ENCODE data around the gene RASL11A. TPM values are rescaled to one million over a fixed set of nuclear protein-coding genes. Genes with fewer than 3 reads are reported as not detected.

Gene RASL11A, protein sequence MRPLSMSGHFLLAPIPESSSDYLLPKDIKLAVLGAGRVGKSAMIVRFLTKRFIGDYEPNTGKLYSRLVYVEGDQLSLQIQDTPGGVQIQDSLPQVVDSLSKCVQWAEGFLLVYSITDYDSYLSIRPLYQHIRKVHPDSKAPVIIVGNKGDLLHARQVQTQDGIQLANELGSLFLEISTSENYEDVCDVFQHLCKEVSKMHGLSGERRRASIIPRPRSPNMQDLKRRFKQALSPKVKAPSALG
- total RNA-seq = 0.94 TPM

DNA sequence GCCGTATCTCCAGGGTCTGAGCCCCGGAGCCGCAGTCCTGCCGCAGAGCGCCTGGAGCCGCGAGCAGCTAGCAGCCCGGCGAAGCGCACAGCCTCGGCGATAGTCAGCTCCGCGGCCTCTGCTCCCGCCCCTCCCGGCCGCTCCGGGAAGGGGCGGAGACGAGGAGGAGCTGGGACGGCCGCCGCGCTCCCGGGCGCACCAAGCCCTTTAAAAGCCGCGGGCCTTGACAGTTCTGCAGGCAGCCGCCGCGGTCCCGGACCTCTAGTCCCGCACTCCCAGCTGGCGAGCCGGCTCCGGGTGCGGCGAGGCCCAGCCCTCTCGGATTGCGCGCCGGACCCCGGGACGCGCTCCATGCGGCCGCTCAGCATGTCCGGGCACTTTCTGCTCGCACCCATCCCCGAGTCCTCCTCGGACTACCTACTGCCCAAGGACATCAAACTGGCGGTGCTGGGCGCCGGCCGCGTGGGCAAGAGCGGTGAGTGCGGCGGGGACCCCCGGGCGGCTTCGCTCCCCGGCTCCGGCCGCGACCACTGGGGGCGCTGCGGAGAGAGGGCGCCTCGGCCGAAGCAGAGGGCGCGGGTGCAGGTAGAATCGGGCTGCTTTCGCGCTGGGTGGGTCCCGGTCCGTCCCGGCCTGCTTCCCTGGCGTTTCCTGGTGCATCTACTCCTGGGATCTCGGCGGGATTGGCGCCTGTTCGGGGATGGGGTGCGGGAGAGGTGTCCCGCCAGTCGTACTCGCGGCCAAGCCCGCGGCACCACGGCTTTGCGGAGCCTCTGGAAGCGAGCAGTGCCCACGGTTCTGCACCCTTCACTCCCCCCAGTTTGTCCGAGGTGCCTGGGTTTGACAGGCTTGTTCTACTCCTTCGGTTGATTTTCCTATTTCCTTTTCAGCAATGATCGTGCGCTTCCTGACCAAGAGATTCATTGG is at the start of gene RASL11A:
TSS of gene RASL11A (plus strand) at position 237 of the 927 bp plus-strand sequence. CDS start at position 352, 115 bp downstream.

DNA sequence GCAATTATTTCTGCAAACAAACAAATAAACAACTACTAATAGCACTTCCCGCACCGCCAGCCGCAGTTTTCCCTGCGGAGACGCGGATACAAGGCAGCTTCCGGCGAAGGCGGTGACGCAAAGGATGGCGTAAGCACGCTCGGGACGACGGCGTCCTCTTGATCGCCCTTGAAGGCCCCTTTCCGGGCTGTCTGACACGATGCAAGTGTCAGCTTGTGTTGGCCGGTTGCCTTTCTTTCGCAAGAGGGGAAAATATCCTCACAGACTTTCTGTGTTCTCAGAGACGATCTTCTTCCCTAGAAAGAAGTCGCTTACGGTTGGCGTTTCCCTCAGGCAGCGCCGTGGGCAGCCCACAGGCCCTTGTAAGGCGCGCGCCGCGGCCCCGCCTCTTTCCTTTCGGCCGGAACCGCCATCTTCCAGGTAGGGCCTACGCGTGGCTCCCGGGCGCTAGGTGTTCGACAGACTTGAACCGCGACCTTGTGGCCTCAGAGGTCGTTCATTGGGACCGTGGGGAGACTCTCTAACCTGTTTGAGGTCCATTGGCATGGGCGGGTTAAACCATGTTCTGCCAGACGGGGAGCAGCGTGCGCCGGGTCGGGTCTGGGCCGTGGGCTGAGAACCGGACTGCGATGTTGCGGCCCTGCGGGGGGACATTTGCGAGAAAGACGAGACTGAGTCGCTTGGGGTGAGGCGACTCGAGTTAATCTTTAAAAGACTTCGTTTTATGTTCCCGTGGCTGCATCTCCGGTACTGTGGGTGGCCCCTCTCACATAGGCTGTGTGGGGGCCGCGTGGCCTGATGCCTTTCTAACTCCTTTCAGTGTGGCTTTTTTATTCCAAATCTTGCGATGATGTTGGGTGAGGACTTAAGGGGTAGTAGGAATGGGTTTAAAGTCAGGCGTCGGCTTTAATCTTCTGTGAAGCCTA is 19.2 kb upstream of the RASL11A start, which contains the start of gene RPL21:
TSS of gene RPL21 (plus strand) at position 393 of the 926 bp plus-strand sequence. CDS start 2,219 bp downstream, outside the sequence.

Small RNA genes within 50 kb of the gene (small RNA-seq; reads per million reads assigned to genes)
- gene SNORA27 (ENCODE audit: low replicate concordance) (not detected), gene SNORD102 (ENCODE audit: low replicate concordance) (not detected)

Other genes with a start within 250 kb of the RASL11A start
- gene USP12, start 99.0 kb upstream of the RASL11A start, total RNA-seq = 55.7 TPM
- gene RPL21, start 19.3 kb upstream of the RASL11A start, total RNA-seq = 534 TPM
- 66.0 TPM for gene GTF3A, start 153.8 kb downstream of the RASL11A start, total RNA-seq
- 49.8 TPM for gene MTIF3, start 179.7 kb downstream of the RASL11A start, total RNA-seq

Measured in parietal lobe (tissue), 2 donors.